Gastroesophageal sphincter (tissue), 3 donors: ENCODE data around the gene SCGB1A1.

Experiments
- CTCF ChIP-seq, 4 experiments: fragments of 200-600 bp in 2 of 4; fragments of 450-650 bp in 2 of 4; sonication (generic) in 1 of 4; IDR thresholded peaks; one replicate each; pipeline ENCODE4 v1.5.1; 2017 to 2019; ENCODE audit warnings: antibody characterized with exemption in 4 of 4, mild to moderate bottlenecking in 2 of 4, moderate library complexity in 2 of 4
- EP300 ChIP-seq: sonication (generic); formaldehyde crosslinking; IDR thresholded peaks from one replicate; pipeline ENCODE4 v1.6.1; 2017; ENCODE audit warnings: antibody characterized with exemption, mild to moderate bottlenecking

GRCh38 chr11:62446091-62446490 lies 27.3 kb downstream of the SCGB1A1 start:
- TF ChIP-seq CTCF (IDR thresholded peaks at IDR 0.05) (no peak), EP300 (no peak)
